ENCODE measurements around the gene SNAP91. TPM values are rescaled to one million over a fixed set of nuclear protein-coding genes. Genes with fewer than 3 reads are reported as not detected.

SNAP91 gene, protein sequence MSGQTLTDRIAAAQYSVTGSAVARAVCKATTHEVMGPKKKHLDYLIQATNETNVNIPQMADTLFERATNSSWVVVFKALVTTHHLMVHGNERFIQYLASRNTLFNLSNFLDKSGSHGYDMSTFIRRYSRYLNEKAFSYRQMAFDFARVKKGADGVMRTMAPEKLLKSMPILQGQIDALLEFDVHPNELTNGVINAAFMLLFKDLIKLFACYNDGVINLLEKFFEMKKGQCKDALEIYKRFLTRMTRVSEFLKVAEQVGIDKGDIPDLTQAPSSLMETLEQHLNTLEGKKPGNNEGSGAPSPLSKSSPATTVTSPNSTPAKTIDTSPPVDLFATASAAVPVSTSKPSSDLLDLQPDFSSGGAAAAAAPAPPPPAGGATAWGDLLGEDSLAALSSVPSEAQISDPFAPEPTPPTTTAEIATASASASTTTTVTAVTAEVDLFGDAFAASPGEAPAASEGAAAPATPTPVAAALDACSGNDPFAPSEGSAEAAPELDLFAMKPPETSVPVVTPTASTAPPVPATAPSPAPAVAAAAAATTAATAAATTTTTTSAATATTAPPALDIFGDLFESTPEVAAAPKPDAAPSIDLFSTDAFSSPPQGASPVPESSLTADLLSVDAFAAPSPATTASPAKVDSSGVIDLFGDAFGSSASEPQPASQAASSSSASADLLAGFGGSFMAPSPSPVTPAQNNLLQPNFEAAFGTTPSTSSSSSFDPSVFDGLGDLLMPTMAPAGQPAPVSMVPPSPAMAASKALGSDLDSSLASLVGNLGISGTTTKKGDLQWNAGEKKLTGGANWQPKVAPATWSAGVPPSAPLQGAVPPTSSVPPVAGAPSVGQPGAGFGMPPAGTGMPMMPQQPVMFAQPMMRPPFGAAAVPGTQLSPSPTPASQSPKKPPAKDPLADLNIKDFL
- 0.57 and 0.93 TPM in 2 replicates for total RNA-seq (2014; rRNA removed; shearing (Covaris generic))

DNA sequence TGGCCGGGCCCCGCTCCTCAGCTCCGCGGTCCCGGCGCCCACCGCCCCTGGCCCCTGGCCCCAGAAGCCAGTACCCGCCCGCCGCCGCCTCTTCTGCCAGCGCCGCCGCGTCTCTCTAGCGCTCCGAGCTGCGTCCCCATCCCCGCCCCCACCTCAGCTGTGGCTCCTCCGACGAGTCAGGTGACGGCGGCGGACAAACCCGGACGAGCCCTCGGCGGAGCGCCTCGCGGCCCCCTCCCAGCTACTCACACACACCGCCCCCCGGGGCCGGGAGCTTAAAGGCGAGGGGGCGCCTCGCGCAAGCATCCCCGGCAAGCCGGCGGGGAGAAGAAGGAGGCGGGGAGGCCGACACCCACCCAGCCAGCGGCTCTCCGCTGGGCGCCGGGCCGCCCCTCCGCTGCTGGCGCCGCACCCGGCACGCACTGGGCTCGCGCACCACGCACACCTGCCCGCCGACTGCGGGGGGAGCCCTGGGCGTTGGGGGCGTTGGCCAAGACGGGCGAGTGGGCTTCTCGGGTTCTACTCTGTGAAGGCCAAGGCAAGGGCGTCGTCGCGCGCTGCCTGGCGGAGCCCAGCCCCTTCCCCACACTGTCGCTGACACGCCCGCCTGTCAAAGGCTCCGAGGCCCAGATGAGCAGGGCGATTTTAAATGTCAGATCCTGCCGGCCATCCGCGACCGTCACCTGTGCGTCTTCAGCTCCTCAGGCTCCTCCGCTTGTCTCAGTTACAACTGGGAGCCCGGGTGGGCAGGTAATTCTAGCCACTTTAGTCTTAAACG, at the start of gene SNAP91:
Gene SNAP91, minus strand, starts transcription at position 132 of the 778 bp plus-strand sequence. CDS start 1,174 bp downstream, outside the sequence.

DNA sequence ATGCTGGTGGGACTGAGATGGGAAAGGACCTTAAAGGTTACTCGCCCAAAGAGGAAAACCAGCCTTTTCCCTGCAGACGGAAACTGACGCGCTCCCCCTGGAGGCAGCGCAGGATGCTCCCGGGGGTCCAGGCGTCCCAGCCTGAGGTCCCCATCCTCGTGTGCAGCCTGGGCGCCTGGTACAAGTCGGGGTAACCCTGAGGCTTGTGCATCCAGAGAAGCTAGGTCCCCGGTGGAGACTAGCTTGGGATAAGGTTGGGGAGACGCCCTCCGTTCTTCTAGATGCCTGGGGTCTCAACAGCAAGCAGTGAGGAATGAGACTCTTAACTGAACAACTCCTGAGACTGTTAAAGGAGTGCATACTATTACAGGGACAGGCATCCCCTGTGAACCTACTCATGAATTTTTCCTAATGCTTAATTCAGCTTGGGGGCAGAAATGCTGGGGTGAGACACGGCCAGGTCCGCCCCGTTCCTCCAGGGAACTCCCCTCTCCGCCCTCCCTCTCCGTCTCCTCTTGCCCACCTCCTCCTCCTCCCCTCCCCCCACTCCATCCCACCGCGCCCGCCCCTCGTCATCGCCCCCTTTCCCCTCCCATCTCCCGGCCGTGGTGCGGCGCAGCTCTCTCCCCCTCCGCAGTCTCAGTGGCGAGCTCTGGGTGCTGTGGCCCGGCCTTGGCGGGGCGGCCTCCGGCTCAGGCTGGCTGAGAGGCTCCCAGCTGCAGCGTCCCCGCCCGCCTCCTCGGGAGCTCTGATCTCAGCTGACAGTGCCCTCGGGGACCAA, 196.8 kb downstream of the SNAP91 start, which contains the start of gene PRSS35:
Gene PRSS35, plus strand, starts transcription at position 634 of the 781 bp plus-strand sequence. CDS start 10,908 bp downstream, outside the sequence.

Other genes with a start within 250 kb of the SNAP91 start
- 0.23 TPM in 1 of 2 replicates, not detected in the other for gene PRSS35, start 196.6 kb downstream of the SNAP91 start, total RNA-seq (2014; rRNA removed; shearing (Covaris generic))
- gene RIPPLY2, start 144.3 kb upstream of the SNAP91 start, total RNA-seq (2014; rRNA removed; shearing (Covaris generic)), result 0.11 TPM in 1 of 2 replicates, not detected in the other
- gene CYB5R4, start 150.6 kb upstream of the SNAP91 start, total RNA-seq (2014; rRNA removed; shearing (Covaris generic)), result 8.3 and 9.4 TPM in 2 replicates

All from A375 (cell line).